ENCODE data around the gene SPNS2.

GRCh38 chr17:4557626-4558346 lies 59.1 kb downstream of the SPNS2 start:
- TF ChIP-seq CTCF (conservative IDR thresholded peaks at IDR 0.05; ENCODE audit: low read depth in 2 of 2) (no peak), POLR2AphosphoS5 (IDR thresholded peaks at IDR 0.05; ENCODE audit: low read depth) (no peak), JUNB (IDR thresholded peaks at IDR 0.05; ENCODE audit: unreplicated experiment) (no peak), EZH2 (IDR thresholded peaks at IDR 0.05; ENCODE audit: low read depth, unreplicated experiment) (no peak), ZNF331 (CRISPR knock-in tag; IDR thresholded peaks at IDR 0.05; ENCODE audit: low read depth) (no peak), NANOG (IDR thresholded peaks at IDR 0.05; ENCODE audit: borderline replicate concordance) (no peak), ZNF462 (CRISPR knock-in tag; IDR thresholded peaks at IDR 0.05) (no peak), ZNF114 (CRISPR knock-in tag; IDR thresholded peaks at IDR 0.05) (no peak), REST (IDR thresholded peaks at IDR 0.05; ENCODE audit: unreplicated experiment) (no peak), EZH2phosphoT487 (IDR thresholded peaks at IDR 0.05; ENCODE audit: unreplicated experiment) (no peak), STAT1 (IDR thresholded peaks at IDR 0.05; ENCODE audit: unreplicated experiment) (no peak), CREB1 (CRISPR knock-in tag; IDR thresholded peaks at IDR 0.05; ENCODE audit: low read depth) (no peak)

Measured in GM23338 (cell line).